IPS DF 6.9 (cell line): ENCODE measurements around the gene CDH8.

Source experiments
- DNase-seq: peaks from one replicate; pipeline ENCODE4 v3.0.0-alpha.2; 2013; ENCODE audit warnings: low read depth, low spot score
- H3K27ac ChIP-seq: one replicate; pipeline ENCODE4 v1.5.1; 2013; ENCODE audit warnings: low read length, control low read depth
- H3K27me3 ChIP-seq: 2 replicates; pipeline ENCODE4 v1.6.1; 2013; ENCODE audit warnings: mild to moderate bottlenecking, low read length; ENCODE audit not compliant: control insufficient read depth, insufficient read depth
- H3K36me3 ChIP-seq: 2 replicates; pipeline ENCODE4 v1.6.1; 2013; ENCODE audit warnings: low read length; ENCODE audit not compliant: control insufficient read depth, insufficient read depth
- H3K4me1 ChIP-seq: 2 replicates; pipeline ENCODE4 v1.6.1; 2013; ENCODE audit warnings: low read length; ENCODE audit not compliant: control insufficient read depth, insufficient read depth
- H3K4me3 ChIP-seq: 2 replicates; pipeline ENCODE4 v1.5.1; 2013; ENCODE audit warnings: mild to moderate bottlenecking, low read length
- H3K9me3 ChIP-seq: 2 replicates; pipeline ENCODE4 v1.6.1; 2013; ENCODE audit warnings: low read length, inconsistent platforms; ENCODE audit not compliant: control insufficient read depth, insufficient read depth
- WGBS: extraction: QIAGEN DNeasy Blood & Tissue Kit; methylation state at CpG from one replicate; pipeline ENCODE4 v1.1.7; 2013; ENCODE audit warnings: mixed read lengths, missing lambda C conversion rate; ENCODE audit not compliant: insufficient read length, insufficient coverage; 5-methylcytosine and 5-hydroxymethylcytosine counted together

The CDH8 gene

DNA sequence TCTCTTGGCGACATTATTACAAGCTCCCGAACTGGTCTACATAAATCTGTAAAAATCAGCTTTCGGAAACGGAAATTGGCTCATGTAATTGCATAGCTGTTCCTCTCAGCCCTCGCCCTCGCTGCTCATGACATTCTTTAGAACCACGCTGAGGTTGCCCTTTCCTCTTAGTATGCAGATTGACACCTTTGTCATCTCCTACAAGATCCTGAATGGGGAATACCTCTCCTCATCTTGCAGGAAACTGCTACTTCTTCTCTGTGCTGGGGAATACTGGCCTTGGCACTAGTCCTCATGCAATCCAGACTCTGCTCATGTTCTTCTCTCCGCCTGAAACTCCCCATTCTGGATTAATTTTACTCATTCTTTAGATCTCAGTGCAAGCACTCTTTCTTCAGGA, 22.2 kb upstream of the CDH8 start:
- Histone ChIP-seq H3K9me3 (no peaks in the 10 kb centered on the region), H3K4me3 (no peak overlapping the region), H3K27me3 (no peaks in the 10 kb centered on the region), H3K36me3 (no peaks in the 10 kb centered on the region), H3K4me1 (peaks cover 4% of the 10 kb centered on the region; the same call in 1 of the 2 replicates), H3K27ac (no peak overlapping the region)
- WGBS = no CpG with 5 or more reads among the region's 8 CpGs
- no peak for DNase-seq

DNA sequence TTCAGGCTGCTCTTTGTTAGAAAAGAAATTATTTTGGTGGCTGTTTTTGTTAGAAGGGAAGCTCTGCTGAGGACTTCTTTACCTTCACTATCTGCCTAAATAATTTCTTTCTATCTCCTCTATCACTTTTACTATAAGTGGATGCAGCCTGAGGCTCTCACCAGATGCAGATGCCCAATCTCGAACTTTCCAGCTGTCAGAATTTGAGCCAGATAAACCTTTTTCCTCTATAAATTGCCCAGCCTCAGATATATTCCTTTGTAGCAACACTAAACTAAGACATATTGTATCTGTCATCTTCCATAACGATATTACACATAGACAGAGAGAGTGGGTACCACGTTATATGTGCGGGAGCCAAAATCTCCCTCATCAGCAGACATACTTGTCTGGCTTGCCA, 15.7 kb upstream of the CDH8 start:
- no peaks in the 10 kb centered on the region for H3K27me3 ChIP-seq
- peaks cover 2% of the 10 kb centered on the region; the same call in 1 of the 2 replicates for H3K4me1 ChIP-seq
- WGBS = no CpG with 5 or more reads among the region's 4 CpGs
- no peak overlapping the region for H3K4me3 ChIP-seq
- no peaks in the 10 kb centered on the region for H3K9me3 ChIP-seq
- no peaks in the 10 kb centered on the region for H3K36me3 ChIP-seq
- no peak overlapping the region for H3K27ac ChIP-seq
- no peak for DNase-seq

DNA sequence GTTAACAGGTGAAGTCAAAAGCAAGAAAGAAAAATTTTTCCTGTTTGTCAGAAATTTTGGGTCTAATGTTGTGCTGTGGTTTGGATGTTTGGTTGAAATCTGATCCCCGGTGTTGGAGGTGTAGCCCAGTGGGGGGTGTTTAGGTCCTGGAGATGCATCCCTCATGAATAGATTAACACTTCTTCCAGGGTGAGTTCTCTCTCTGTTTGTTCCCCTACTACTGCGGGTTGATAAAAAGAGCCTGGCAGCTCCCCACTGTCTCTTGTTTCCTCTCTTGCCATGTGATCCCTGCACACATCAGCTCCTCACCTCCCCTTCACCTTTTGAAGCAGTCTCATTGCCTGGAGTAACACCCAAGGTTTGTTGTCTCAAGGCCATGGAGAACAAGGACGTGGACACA, 14.6 kb upstream of the CDH8 start:
- Histone ChIP-seq H3K9me3 (no peaks in the 10 kb centered on the region), H3K27me3 (no peaks in the 10 kb centered on the region), H3K4me3 (no peak overlapping the region), H3K4me1 (no peaks in the 10 kb centered on the region; the same call in 1 of the 2 replicates), H3K36me3 (no peaks in the 10 kb centered on the region), H3K27ac (no peak overlapping the region)
- DNase-seq = no peak
- no CpG with 5 or more reads among the region's 3 CpGs for WGBS

DNA sequence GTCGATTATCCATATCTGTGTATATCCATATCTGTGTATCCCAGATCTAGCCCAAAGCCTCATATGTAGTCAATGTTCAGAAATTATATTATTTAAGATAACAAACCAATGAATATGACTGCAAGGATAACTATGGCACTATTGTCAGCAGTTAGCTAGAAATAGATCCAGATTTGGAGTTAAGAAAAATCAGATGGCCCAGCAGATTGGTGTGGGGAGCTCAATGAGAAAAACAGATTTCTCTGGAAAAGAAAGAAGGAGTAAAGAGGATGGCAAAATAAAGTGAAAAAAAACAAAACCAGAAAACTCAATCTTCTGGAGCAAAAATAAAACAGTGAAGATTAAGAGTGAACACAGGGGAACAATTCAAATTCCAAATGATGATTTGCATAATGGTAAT, 10.6 kb upstream of the CDH8 start:
- Histone ChIP-seq H3K9me3 (no peaks in the 10 kb centered on the region), H3K36me3 (no peaks in the 10 kb centered on the region), H3K27ac (no peak overlapping the region), H3K4me3 (no peak overlapping the region), H3K27me3 (no peaks in the 10 kb centered on the region), H3K4me1 (no peaks in the 10 kb centered on the region; the same call in 1 of the 2 replicates)
- WGBS = no CpG with 5 or more reads among the region's 1 CpG
- no peak for DNase-seq

DNA sequence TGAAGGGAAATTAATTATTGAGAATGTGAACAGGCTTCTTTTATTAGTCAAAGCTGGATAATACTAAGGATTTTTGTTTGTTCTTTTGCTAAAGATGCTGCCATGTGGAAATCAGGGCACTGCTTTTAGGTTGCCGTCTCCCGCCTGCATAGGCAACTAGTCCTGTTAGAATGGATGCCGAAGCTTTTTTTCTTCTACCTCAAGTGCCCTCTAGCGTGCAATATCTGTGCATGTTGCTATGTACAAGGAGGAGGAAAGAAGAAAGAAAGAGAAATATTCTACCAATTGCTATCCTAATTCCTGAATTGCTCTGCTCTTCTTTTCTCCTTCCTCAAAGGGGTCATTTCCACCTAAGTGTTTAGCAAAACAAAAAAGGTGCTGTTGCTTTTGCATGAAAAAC, 5.2 kb upstream of the CDH8 start:
- no peak for DNase-seq
- H3K4me3 ChIP-seq = no peak overlapping the region
- no CpG with 5 or more reads among the region's 4 CpGs for WGBS

DNA sequence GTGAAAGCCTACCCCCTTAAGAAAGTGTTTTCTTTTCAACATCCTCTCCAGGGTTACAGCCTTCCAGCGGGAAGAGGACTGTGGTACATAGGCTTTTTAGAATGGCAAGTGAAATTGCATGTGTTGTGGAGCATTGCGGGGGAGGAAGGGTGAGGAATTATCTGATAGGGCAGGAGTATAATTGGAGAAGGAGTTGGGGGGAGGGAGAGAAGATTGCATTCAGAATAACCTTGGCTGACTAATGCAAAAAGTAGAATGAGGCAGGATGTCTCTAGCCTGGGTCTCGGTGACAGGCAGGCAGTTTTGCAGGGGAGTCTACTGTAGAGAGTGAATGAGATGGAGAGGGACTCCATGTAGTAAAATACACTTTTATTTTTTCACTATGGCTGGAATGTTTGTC, 2.4 kb upstream of the CDH8 start:
- 100% methylated on average over 1 of the region's 3 CpGs for WGBS
- no peaks in the 10 kb centered on the region for H3K9me3 ChIP-seq
- DNase-seq = no peak
- H3K27ac ChIP-seq = no peak overlapping the region
- no peak overlapping the region for H3K4me3 ChIP-seq
- no peaks in the 10 kb centered on the region for H3K4me1 ChIP-seq
- no peaks in the 10 kb centered on the region for H3K36me3 ChIP-seq
- H3K27me3 ChIP-seq = peaks cover 22% of the 10 kb centered on the region

More for the DNA sequence above, 5.2 kb upstream of the CDH8 start:
- Histone ChIP-seq H3K36me3 (no peaks in the 10 kb centered on the region), H3K4me1 (no peaks in the 10 kb centered on the region), H3K27me3 (peaks cover 10% of the 10 kb centered on the region), H3K9me3 (no peaks in the 10 kb centered on the region), H3K27ac (no peak overlapping the region)

DNA sequence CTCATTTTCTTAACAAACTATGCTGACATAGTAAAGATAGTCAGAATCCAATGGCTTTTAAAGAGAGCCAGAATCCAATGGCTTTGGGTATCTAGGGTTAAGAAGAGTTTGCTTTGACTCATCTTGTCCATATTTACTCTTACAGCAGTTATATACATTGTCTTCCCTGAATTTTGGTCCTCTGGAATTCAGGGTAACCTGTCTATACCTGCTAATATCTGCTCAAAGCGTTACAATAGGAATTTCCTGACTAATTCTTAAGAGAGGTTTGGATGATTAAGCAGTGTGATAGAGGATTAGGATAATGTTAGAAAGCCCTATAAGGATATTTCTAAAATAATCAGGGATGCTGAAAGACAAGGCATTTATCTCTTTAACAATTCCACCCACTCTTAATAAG, 2.0 kb upstream of the CDH8 start:
- WGBS = no CpG with 5 or more reads among the region's 1 CpG
- no peak for DNase-seq
- Histone ChIP-seq H3K9me3 (no peaks in the 10 kb centered on the region), H3K4me3 (no peak overlapping the region), H3K27ac (no peak overlapping the region), H3K4me1 (no peaks in the 10 kb centered on the region), H3K36me3 (no peaks in the 10 kb centered on the region), H3K27me3 (peaks cover 24% of the 10 kb centered on the region)

DNA sequence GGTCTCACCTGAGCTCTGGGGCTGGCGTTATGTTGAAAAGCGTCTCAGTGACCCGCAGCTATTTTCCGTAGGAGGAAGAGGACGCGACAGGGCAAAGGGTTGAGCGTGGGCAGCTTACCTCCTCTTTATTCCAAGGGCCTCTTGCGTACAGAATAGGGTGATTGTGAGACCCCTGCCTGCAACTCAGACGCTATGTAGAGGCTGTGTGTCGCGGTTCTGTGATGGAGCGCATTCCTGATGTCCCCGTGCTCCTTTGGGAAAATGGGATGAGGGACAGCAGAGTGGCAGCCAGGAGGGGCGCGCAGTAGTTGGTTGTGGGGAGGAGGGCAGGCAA, 531 bp upstream of the CDH8 start:
- Histone ChIP-seq H3K27ac (no peak overlapping the region), H3K4me1 (no peaks in the 10 kb centered on the region), H3K36me3 (no peaks in the 10 kb centered on the region), H3K27me3 (peaks cover 24% of the 10 kb centered on the region), H3K4me3 (peak overlapping the region; percentile 50; the same call in 1 of the 2 replicates), H3K9me3 (no peaks in the 10 kb centered on the region)
- WGBS = no CpG with 5 or more reads among the region's 15 CpGs
- no peak for DNase-seq

DNA sequence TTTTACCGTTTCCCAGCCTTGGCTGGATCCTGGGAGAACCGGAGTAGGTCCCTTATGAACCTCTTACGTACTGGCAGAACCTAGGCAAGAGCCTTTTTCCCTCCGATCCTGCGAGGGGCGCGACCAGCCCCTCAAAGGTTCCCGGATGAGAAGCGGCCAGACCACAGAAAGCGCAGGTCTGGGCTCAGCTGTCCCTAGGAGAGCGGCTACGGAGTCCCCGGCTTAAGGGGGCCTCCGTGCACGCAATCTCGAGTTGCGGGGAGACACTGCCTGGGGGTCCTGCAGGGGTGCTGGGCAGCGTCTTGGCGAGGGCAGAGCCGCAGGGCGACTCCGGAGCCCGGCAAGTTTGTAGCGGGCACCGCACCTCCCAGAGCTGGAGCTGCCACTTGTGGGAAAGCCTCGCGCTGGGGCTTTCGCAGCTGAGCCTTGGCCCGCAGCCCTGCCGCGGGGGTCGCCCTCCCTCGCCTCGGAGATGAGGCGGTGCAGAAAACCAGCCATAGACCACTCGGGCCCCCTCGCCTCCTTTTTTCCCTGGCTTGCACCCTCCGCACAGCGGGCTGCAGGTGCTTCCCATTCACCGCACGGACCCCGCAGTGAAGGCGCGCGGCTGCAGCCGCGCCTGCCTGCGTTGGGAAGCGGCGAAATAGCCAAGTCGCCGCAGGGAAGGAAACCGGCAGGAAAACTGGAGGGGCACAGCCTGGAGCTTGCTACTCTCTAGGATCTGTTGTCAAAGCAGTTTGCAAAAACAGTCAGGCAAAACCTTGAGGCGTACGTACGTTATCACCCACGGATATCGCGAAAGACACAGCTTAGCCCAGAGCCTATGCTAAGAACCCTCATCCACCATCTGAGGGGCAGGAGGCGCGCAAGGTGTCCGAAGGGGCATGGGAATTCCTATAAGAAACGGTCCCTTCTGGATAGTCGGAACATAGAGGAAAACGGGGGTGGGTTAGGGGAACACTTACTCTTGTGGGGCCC, 834 bp downstream of the CDH8 start:
- WGBS = no CpG with 5 or more reads among the region's 65 CpGs
- Histone ChIP-seq H3K4me3 (peak overlapping the region; percentile 50; the same call in 1 of the 2 replicates), H3K36me3 (no peaks in the 10 kb centered on the region), H3K27ac (no peak overlapping the region), H3K27me3 (peaks cover 24% of the 10 kb centered on the region), H3K9me3 (no peaks in the 10 kb centered on the region), H3K4me1 (no peaks in the 10 kb centered on the region)
- no peak for DNase-seq

DNA sequence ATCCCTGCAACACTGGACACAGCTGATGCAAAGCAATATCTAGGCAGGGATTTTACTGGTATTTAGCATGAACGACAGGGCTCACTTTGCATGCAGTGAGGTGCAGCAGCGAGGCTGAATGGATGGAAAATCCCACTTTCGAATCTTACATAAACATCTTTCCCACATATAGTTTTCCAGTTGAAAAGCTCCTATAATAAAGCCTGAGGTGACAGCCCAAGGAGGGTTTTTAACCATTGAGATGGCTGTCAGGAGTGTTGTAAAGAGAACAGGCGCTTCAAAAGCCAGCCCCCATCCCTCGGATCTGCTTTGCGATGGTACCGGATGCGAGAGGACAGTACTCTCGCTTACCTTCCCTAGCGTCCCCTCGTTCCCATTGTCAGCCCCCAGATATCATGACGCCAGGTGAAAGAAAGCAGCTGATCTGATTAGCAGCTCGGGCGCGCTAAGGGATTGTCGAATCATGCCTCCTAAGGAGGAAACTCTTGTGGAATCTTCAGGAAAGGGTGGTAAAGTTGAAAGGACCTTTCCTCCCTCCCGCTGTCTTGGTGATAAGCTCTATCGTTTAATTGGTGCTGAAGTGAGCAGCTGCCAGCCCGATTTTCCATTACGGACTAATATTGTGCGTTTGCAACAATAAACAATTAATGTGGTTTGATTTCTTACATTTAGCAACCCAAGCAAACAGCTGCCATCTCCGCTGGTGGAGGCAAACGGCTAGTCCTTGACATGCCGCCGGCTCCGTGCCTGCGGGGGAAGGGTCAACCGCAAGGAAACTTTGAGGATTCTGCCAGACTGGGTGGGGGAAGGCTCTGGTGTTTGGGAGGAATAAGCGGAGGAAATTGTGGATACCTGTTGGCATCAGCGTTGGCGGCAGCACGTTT, 1.8 kb downstream of the CDH8 start:
- WGBS = no CpG with 5 or more reads among the region's 32 CpGs
- Histone ChIP-seq H3K27me3 (peaks cover 24% of the 10 kb centered on the region), H3K36me3 (no peaks in the 10 kb centered on the region), H3K9me3 (no peaks in the 10 kb centered on the region), H3K27ac (no peak overlapping the region), H3K4me3 (peak overlapping the region; percentile 50; the same call in 1 of the 2 replicates), H3K4me1 (no peaks in the 10 kb centered on the region)
- DNase-seq = no peak
